ENCODE measurements around the gene TMEM181. TPM values are rescaled to one million over a fixed set of nuclear protein-coding genes. Genes with fewer than 3 reads are reported as not detected.
A peak's percentile ranks its signal among the peaks of the same experiment; 100 is the strongest.
"Not testable (repeated sequence)": the region's sequence is repeated elsewhere in the genome, so short reads cannot be mapped to it uniquely, and the experiment has no call there.

TMEM181 gene
- polyA plus RNA-seq, 1 donor, result 17.2 TPM

DNA sequence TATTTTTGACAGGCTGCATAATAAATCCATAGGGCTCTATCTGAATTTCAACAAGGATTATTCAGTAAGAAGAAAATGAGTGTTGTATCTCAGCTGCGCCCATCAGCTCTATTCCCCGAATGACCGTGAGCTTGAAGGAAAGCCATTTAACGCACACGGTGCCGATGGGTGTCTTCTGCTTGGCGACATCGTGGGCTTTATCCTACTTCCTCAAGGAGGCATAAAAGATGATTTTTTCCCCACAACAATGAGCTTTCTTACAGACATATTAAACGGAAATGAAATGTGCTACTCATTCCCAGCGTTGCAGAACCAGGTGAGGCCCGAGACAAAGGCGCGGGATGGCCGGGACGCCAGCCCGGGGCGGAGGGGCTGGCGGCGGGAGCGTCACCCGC lies 83.9 kb downstream of the TMEM181 start:
- no peak for DNase-seq

GRCh38 chr6:158644231-158645063 lies 84.6 kb downstream of the TMEM181 start, which contains the start of gene DYNLT1:
Gene DYNLT1 (minus strand): TSS chr6:158644743. CDS start chr6:158644708, 35 bp downstream.
- DNase-seq, result peak; percentile 93

GRCh38 chr6:158645064-158646022 lies 85.5 kb downstream of the TMEM181 start:
- DNase-seq, result no peak

DNA sequence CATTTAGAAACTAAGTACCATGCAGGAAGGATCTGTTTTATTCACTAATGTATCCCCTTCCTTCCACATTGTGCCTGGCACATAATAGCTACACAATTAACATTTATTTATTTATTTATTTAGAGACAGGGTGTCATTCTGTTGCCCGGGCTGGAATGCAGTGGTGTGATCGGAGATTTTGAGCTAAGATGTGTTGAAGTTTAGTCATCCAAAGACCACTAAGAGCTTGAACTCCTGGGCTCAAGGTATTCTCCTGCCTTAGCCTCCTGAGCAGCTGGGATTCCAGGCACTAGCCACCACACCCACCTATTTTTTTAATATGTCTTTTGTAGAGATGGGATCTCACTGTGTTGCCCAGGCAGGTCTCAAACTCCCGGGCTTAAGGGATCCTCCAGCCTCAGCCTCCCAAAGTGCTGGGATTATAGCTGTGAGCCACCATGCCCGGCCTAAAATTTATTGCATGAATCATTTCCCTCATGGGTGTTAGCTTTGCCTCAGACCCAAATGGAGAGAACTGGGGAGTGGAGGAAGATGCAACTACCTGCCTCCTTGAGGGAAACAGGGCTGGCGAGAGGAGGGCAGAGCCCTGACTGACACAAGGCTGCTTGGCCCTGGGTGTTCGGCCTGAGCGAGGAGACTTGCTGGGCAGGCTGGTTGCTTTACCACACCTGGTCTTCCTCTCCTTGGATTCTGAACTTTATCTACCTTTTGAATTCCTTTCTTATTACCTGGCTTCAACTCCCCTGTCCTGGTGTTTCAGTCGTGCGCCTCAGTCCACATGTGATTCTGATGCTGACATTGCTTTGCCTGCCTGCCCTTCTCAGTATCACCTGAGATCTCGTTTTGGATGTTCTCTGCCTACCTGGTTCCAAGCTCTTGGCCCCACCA lies 86.4 kb downstream of the TMEM181 start:
- no peak for DNase-seq

- DNase-seq, result no peak
Observed at GRCh38 chr6:158647501-158647900, 87.6 kb downstream of the TMEM181 start.

- no peak for DNase-seq
Observed at GRCh38 chr6:158648682-158649131, 88.8 kb downstream of the TMEM181 start.

DNA sequence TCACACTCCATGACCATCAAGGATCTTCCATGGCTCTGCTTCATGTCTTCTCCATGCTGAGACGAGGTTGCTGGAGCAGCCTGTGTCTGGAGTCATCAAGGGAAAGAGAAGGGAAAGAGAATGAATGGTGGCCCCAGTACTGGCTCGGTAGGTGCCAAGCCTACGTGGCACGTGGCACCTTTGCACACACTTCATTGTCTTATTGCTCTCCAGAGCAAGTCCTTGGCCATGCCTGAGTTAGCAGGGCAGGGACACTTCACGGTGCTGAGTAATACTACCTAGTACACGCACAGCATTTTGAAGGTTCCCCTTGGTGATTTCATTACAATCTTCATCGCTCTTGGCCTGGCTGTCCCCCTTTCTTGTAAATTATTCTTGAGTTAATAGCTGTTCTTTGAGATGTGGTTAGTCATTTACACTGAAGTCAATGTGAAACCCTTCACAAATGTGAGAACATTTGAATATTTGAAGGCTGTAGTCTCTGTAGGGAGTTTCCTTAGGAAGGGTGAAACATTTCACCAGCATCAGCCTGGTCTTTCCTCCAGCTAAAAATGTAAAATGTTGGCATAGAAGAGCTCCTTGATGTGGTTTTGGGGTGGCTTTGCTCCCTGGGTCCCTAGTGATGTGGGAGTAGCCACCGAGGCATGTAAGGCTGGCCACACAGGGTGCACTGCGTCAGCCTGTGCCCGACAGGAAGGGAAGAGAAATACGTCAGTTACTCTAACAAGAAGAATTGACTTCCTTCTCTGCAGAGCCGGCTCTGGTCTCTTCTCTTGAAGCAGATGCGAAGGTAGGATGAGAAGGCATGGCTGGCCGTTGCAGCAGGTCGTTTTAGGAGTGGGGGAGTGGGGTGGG lies 89.6 kb downstream of the TMEM181 start, which contains the start of gene SYTL3:
Gene SYTL3 (plus strand): TSS at position 766 of the 855 bp plus-strand sequence. CDS start 13,215 bp downstream, outside the sequence.
- DNase-seq, result no peak

DNA sequence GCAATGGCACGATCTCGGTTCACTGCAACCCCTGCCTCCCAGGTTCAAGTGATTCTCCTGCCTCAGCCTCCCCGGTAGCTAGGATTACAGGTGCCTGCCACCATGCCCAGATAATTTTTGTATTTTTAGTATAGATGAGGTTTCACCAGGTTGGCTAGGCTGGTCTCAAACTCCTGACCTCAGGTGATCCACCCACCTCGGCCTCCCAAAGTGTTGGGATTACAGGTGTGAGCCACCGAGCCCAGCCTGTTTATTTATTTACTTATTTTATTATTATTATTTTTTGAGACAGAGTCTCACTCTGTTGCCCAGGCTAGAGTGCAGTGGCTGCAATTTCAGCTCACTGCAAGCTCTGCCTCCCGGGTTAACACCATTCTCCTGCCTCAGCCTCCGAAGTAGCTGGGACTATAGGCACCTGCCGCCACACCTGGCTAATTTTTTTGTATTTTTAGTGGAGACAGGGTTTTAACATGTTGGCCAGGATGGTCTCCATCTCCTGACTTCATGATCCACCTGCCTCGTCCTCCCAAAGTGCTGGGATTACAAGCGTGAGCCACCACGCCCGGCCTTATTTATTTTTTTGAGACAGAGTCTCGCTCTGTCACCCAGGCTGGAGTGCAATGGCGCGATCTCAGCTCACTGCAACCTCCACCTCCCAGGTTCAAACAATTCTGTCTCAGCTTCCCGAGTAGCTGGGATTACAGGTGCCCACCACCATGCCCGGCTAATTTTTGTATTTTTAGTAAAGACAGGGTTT lies 92.3 kb downstream of the TMEM181 start:
- not testable (repeated sequence) for DNase-seq

DNA sequence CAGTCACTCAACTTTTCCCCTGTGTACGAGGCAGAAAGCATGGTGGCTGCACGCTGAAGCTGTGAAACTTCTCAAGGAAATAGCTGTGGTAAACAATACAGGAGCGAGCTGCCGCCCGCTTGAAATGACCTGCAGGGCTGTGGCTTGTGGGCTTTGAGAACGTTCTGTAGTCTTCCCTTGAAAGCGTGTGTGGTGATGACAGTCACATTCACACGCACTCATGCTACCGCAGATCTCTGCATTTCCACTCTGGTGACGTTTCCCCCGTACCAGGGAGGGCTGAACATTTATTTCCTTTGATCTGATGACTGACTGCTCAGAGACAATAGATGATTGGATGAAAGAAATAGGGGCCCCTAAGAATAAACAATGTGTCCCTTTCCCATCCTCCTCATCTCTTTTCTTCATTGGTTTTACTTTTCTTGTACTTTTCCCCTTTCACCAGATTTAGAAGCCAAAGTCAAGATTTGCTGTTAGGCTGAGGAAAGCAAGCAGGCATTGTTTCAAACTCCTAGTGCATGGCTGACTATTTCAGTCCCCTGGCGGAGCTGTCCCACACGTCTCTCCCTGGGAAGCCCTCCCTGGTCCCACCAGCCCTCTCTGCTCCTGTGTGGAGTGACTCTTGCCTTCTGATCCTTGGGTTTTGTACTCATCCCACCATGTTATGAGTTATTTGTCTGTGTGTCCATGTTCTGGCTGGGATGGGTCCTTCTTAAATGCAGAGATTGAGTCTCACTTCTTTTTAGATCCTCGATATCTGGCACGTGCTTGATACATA lies 93.9 kb downstream of the TMEM181 start:
- no peak for DNase-seq

DNA sequence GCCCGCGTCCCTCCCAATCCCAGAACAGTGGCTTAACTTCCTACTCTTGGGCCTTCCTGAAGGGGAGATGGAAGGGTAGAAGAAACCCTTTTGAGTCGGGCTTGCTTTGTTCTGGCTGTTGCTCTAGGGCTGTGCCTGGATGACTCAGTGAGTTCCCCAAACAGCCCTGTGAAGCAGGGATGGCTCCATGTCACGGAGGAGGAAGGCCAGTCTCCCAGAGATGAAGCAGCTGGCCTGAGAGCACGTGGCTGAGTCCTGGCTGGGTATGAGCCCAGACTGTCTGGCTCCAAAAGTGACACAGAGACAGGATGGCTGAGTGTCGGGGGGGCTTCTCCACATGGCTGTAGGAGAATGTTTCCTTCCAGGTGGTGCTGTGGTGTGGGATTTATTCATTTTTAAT lies 94.6 kb downstream of the TMEM181 start:
- peak; percentile 74 for DNase-seq

DNA sequence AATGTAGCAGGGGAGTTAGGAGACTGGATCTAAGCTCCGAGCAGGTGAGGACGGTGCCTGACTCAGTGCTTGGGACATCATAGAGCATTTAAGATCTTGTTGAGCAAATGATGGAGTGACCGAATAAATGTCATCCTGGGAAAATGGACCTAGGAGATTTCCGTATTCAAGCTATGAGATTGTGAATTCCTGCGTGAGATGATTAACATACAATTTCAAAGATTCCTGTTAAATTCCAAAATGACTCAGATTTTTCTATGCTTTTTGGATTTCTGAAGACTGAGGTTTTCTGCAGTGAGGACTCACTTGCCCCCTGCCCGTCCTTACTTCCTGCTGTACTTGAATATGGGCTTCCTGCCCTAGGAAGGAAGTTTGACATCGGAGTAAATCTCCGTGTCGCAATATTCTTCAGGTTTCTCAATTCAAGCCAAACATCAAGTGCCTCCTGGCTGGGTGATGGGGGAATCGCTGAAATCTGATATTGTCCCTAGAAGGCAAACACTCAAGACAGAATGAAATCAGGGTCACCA lies 95.1 kb downstream of the TMEM181 start:
- no peak for DNase-seq

- DNase-seq, result no peak
Observed at GRCh38 chr6:158655569-158656450, 95.9 kb downstream of the TMEM181 start.

DNA sequence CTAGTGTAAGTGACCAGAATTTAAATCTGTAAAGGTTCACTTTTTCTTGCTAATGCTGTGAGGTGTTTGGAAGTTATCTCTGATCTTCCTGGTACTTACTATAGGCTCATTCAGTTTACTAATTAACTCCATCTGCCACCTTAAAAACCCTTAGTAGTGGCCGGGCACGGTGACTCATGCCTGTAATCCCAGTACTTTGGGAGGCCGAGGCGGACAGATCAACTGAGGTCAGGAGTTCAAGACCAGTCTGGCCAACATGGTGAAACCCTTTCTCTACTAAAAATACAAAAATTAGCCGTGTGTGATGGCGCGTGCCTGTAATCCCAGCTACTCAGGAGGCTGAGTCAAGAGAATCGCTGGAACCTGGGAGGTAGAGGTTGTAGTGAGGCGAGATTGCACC lies 97.1 kb downstream of the TMEM181 start:
- DNase-seq, result not testable (repeated sequence)

- no peak for DNase-seq
Observed at GRCh38 chr6:158660333-158660754, 100.5 kb downstream of the TMEM181 start.

- DNase-seq, result no peak
Observed at GRCh38 chr6:158661156-158661685, 101.3 kb downstream of the TMEM181 start.

DNA sequence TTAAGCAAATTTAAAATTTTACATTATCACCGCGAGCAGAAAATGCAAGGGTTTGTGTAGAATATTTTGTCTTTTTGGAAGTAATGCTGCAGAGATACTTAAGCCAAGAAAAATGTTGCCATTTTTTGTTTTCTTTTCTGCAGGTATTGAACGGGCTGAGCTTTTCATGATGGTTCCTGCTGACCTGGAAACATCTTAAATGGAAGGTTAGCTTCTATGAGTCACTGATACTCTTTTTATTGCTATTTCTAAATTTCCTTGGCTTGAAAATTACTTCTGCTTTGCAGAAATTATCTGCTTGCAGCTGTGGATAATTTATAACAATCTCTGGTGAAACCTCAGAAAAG lies 102.7 kb downstream of the TMEM181 start:
- no peak for DNase-seq

DNA sequence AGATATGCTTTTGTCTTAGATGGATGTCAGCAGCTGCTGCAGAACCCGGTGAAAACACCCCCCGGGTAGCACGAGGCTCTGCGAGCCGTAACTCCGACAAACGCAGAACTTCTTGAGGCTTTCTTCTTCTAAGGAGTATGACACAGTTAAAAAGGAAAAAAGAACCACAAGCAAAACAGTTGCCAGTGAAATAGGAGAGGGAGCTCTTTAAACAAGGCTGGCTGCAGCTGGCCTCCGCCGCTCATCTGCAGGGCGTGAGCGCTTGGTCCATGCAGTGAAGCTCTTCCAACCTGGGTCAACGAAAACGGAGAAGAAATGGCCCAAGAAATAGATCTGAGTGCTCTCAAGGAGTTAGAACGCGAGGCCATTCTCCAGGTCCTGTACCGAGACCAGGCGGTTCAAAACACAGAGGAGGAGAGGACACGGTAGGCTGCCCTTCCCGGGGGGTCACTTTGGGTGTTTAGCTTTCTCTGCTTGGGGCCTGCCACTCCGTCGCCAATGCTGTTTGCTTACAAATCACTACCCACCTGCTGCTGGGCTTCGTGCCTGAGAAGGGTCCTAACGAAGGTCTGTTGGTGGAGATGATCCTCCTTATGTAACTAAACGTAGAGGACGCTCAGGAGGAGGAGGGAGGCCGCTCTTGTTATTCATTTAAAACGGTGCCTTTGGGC lies 103.2 kb downstream of the TMEM181 start:
- peak; percentile 67 for DNase-seq

Data from hindlimb muscle (tissue), 1 donor.